Muscle layer of duodenum (tissue), 2 donors: Measurements from ENCODE around the gene RNF13.
"Not testable (repeated sequence)": the region's sequence is repeated elsewhere in the genome, so short reads cannot be mapped to it uniquely, and the experiment has no call there.

Experiments used
- H3K27ac ChIP-seq: one replicate; pipeline ENCODE4 v1.7.0; 2013; ENCODE audit warnings: mild to moderate bottlenecking, low read length
- H3K27me3 ChIP-seq: one replicate; pipeline ENCODE4 v1.7.0; 2013; ENCODE audit warnings: low read depth, mild to moderate bottlenecking, control low read depth, low read length
- H3K36me3 ChIP-seq, 2 donors: one replicate each; pipeline ENCODE4 v1.7.0; 2013; ENCODE audit warnings: low read length in 2 of 2, control low read depth in 1 of 2, mild to moderate bottlenecking in 1 of 2; ENCODE audit not compliant: insufficient read depth in 2 of 2, control insufficient read depth in 1 of 2
- H3K4me1 ChIP-seq, 2 donors: one replicate each; pipeline ENCODE4 v1.7.0; 2013; ENCODE audit warnings: low read length in 2 of 2, mild to moderate bottlenecking in 2 of 2, control low read depth in 1 of 2, moderate library complexity in 1 of 2; ENCODE audit not compliant: insufficient read depth in 2 of 2, control insufficient read depth in 1 of 2
- H3K4me3 ChIP-seq, 2 donors: one replicate each; pipeline ENCODE4 v1.7.0; 2013; ENCODE audit warnings: low read length in 2 of 2, low read depth in 1 of 2, mild to moderate bottlenecking in 1 of 2
- H3K9me3 ChIP-seq, 2 donors: one replicate each; pipeline ENCODE4 v1.7.0; 2013; ENCODE audit warnings: low read length in 2 of 2, control low read depth in 1 of 2, mild to moderate bottlenecking in 1 of 2; ENCODE audit not compliant: control insufficient read depth in 1 of 2
- donor health status: healthy.

The RNF13 gene

GRCh38 chr3:149970716-149971402 lies 157.8 kb downstream of the RNF13 start, which contains the start of gene PFN2:
PFN2 (minus strand) TSS chr3:149970895; CDS start chr3:149970856, 39 bp downstream.
- Histone ChIP-seq H3K36me3 (peaks cover 5 to 11% of the 10 kb centered on the region in 2 donors), H3K4me1 (peaks cover 0 to 30% of the 10 kb centered on the region in 2 donors), H3K4me3 (peak within 1 kb of the TSS; percentile 77 to 84), H3K9me3 (no peaks in the 10 kb centered on the region), H3K27ac (peak within 1 kb of the TSS; percentile 88), H3K27me3 (no peaks in the 10 kb centered on the region)

- no peaks in the 10 kb centered on the region for H3K9me3 ChIP-seq
- peaks cover 0 to 27% of the 10 kb centered on the region in 2 donors for H3K4me1 ChIP-seq
- H3K36me3 ChIP-seq: peaks cover 0 to 10% of the 10 kb centered on the region in 2 donors
- no peaks in the 10 kb centered on the region for H3K27me3 ChIP-seq
- peak overlapping the region; percentile 84 for H3K27ac ChIP-seq
- peak overlapping the region; percentile 77 to 84 for H3K4me3 ChIP-seq
These were observed 158.5 kb downstream of the RNF13 start for GRCh38 chr3:149971403-149972075.

- Histone ChIP-seq H3K4me1 (no peaks in the 10 kb centered on the region), H3K27me3 (no peaks in the 10 kb centered on the region), H3K4me3 (no peak overlapping the region), H3K27ac (no peak overlapping the region), H3K9me3 (no peaks in the 10 kb centered on the region), H3K36me3 (no peaks in the 10 kb centered on the region)
These were observed 162.9 kb downstream of the RNF13 start for GRCh38 chr3:149975919-149976318.

GRCh38 chr3:149977386-149977785 lies 164.4 kb downstream of the RNF13 start:
- Histone ChIP-seq H3K36me3 (no peaks in the 10 kb centered on the region), H3K4me1 (no peaks in the 10 kb centered on the region)

GRCh38 chr3:149981979-149982378 lies 169.0 kb downstream of the RNF13 start:
- not testable (repeated sequence) for H3K27me3 ChIP-seq, H3K4me3 ChIP-seq, H3K4me1 ChIP-seq, H3K36me3 ChIP-seq, H3K27ac ChIP-seq, H3K9me3 ChIP-seq

More at GRCh38 chr3:149977386-149977785, 164.4 kb downstream of the RNF13 start:
- H3K9me3 ChIP-seq: no peaks in the 10 kb centered on the region
- no peak overlapping the region for H3K4me3 ChIP-seq
- no peak overlapping the region for H3K27ac ChIP-seq
- H3K27me3 ChIP-seq: no peaks in the 10 kb centered on the region

- not testable (repeated sequence) for H3K4me1 ChIP-seq, H3K27ac ChIP-seq, H3K36me3 ChIP-seq, H3K4me3 ChIP-seq, H3K27me3 ChIP-seq, H3K9me3 ChIP-seq
These were observed 170.0 kb downstream of the RNF13 start for GRCh38 chr3:149983053-149983452.

GRCh38 chr3:149983628-149984027 lies 170.6 kb downstream of the RNF13 start:
- Histone ChIP-seq H3K4me3 (no peak overlapping the region), H3K36me3 (no peaks in the 10 kb centered on the region), H3K27me3 (no peaks in the 10 kb centered on the region), H3K4me1 (no peaks in the 10 kb centered on the region), H3K27ac (no peak overlapping the region), H3K9me3 (no peaks in the 10 kb centered on the region)

GRCh38 chr3:149989307-149989706 lies 176.3 kb downstream of the RNF13 start:
- H3K9me3 ChIP-seq: peaks cover 0 to 2% of the 10 kb centered on the region in 2 donors
- H3K27me3 ChIP-seq: no peaks in the 10 kb centered on the region
- H3K4me1 ChIP-seq: no peaks in the 10 kb centered on the region
- no peak overlapping the region for H3K4me3 ChIP-seq
- no peaks in the 10 kb centered on the region for H3K36me3 ChIP-seq
- no peak overlapping the region for H3K27ac ChIP-seq

- Histone ChIP-seq H3K27ac (no peak overlapping the region), H3K9me3 (peaks cover 0 to 7% of the 10 kb centered on the region in 2 donors), H3K4me1 (no peaks in the 10 kb centered on the region), H3K36me3 (no peaks in the 10 kb centered on the region), H3K4me3 (no peak overlapping the region), H3K27me3 (no peaks in the 10 kb centered on the region)
These were observed 177.5 kb downstream of the RNF13 start for GRCh38 chr3:149990423-149990948.

- Histone ChIP-seq H3K4me3 (no peak overlapping the region), H3K27ac (no peak overlapping the region), H3K4me1 (no peaks in the 10 kb centered on the region), H3K36me3 (no peaks in the 10 kb centered on the region), H3K27me3 (no peaks in the 10 kb centered on the region), H3K9me3 (peaks cover 0 to 7% of the 10 kb centered on the region in 2 donors)
These were observed 179.5 kb downstream of the RNF13 start for GRCh38 chr3:149992416-149993058.

GRCh38 chr3:149998946-149999345 lies 185.9 kb downstream of the RNF13 start:
- Histone ChIP-seq H3K9me3 (peaks cover 0 to 7% of the 10 kb centered on the region in 2 donors), H3K4me1 (no peaks in the 10 kb centered on the region), H3K4me3 (no peak overlapping the region), H3K27ac (no peak overlapping the region), H3K36me3 (no peaks in the 10 kb centered on the region), H3K27me3 (no peaks in the 10 kb centered on the region)
